NCI-H187 treated with DMSO at 0.1 percent for 48 hours (cell line): Measurements from ENCODE around the gene PODXL.
"Not testable (repeated sequence)": the region's sequence is repeated elsewhere in the genome, so short reads cannot be mapped to it uniquely, and the experiment has no call there.

Source experiments
- DNase-seq: peaks from one replicate; lab custom pipeline; 2025; lab: John Stamatoyannopoulos, UW

The PODXL gene

GRCh38 chr7:131509781-131510180 is 46.6 kb downstream of the PODXL start:
- no peak for DNase-seq

GRCh38 chr7:131508754-131509486 is 47.5 kb downstream of the PODXL start:
- no peak for DNase-seq

DNA sequence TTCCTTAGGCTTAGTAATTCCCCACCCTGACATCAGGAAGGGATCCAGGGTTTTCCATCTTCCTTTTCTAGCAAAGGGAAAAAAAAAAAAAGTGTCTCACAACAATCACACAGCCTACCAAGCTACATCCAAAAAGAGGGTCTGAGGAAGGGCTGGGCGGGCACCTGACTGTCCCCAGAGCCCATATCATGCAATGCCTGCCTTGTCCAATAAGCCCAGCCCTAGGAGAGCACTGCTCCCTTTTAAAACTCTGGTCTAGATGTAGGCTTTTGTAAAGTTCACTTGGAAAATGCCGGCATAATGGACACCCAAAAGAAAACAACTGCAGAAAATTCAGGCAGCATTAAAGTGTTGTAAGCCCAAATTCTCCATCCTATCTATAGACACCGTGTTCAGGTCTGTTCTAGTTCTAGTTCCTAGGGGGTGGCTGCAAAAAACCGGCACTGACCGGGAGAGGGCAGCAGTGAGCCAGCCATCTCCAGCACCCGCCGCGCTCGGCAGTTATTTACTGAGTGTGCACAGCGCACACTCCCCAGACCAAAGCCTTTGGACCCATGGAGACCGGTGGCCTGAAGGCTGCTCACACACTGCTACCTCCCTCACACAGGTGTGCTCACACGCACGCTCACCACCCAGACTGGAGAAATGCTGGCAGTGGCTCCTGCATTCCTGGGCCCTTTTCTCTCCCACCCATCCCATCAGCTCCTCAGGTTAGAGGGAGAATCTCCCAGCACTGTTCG is 48.7 kb downstream of the PODXL start:
- DNase-seq: peak; percentile 32

DNA sequence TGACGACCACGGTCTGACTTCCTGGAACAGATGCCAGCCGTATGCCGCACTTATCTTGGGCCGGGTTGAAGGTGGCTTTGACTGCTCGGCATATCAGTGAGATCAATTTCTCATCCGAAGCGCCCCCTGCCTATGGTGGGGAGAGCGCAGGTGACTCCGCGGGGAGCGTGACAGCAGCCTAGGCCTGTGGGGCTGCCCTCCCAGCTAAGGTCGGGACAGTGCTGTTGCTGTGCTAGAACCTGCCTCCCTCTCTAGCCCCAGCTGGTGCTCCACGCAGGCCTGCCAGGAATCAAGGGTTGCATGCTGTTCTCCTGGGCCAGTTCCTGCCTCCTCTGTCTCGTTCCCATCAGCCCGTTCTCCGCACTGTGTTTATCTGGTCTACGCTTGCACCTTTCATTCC is 49.8 kb downstream of the PODXL start:
- no peak for DNase-seq

DNA sequence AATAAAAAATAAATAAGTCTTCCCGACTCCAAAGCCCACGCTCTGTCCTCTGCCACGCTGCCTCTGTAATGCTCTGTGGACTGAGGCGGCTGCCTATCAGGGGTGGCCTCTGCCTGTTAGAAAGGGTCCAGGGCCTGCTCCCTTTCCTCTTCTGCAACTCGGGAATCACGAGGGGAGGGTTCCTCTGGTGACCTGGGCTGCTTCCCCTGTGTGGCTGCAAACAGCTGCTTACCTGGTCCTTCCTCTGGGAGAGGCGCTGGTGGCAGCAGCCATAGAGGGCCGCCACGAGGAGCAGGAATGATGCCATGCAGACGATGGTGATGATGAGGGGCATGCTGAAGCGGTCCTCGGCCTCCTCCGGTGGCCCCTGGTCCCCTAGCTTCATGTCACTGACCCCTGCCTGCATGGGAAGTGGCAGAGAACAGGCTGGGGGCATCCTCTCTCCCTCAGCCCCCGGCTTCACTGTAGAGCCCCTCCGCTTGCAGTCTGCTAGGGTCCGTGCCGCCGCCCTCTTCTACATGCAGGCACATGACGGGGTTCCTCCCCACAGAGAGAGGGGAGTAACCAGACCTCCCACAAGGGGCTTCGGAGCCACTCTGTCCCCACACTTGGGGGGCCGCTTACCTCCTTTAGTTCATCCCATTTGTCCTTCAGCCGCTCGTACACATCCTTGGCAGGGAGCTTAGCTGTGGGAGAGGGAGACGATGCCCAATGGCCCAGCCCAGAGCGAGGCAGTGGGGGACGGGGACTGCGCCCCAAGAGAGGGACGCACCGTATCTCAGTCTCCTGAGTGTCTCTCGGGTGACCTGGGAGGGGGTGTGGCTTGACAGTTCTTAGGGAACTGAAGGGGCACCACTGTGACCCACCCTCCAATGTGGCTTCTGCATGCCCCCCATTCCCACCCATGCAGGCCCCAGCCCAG is 50.5 kb downstream of the PODXL start:
- DNase-seq: no peak

- DNase-seq: not testable (repeated sequence)
These were observed 51.3 kb downstream of the PODXL start for GRCh38 chr7:131505037-131505620.

DNA sequence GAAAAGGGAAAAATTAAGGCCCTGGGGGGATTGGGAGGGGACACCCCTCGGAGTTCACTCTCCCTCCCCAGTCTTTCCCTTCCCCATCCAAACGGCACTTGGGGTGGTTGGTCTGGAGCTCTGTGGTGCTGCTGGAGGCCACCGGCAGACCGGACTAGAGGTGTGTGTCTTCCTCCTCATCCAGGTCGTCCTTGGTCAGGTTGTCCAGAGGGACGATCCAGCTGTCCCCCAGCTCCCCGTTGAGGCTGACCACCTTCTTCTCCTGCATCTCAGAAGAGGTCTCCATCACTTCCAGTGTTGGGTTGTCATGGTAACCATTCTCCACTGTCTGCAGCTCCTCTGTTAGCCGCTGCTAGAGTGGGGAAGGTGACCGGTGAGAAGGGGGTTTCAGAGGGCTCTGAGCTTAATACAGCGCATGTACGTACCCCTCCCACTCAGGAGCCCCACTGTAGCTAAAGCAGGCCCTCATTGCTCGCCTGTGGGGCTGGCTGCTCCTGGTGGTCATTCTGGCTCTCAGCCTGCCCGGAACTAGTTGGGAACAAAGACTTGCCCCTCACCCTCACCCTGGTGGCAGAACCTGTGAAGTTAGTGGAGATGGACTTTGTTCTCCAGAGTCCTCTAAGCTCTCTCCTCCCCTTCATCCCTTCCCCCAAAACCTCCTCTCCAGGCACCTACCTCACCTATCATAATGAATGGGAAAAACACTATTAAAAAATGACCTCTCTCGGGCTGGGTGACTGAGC is 52.1 kb downstream of the PODXL start:
- no peak for DNase-seq

DNA sequence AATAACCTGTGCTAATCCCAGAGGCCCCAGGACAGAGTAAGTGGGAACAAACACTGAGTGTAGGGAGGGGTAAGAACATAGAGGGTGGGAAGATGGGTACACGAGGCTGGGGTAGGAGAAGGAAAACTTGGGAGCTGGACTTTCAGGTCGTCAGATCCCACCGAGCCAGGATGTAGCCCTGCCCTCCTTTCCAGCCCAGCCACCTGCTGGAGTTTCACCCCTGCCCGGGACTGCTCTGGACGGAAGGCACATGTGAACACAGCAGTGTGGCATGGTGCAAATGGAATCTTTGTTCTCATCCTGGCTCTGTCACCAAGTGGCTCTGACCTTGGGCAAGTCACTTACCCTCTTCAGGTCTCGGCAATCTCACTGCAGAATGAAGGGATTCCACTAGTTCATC is 52.8 kb downstream of the PODXL start:
- DNase-seq: no peak

GRCh38 chr7:131502810-131503508 is 53.5 kb downstream of the PODXL start:
- DNase-seq: no peak

DNA sequence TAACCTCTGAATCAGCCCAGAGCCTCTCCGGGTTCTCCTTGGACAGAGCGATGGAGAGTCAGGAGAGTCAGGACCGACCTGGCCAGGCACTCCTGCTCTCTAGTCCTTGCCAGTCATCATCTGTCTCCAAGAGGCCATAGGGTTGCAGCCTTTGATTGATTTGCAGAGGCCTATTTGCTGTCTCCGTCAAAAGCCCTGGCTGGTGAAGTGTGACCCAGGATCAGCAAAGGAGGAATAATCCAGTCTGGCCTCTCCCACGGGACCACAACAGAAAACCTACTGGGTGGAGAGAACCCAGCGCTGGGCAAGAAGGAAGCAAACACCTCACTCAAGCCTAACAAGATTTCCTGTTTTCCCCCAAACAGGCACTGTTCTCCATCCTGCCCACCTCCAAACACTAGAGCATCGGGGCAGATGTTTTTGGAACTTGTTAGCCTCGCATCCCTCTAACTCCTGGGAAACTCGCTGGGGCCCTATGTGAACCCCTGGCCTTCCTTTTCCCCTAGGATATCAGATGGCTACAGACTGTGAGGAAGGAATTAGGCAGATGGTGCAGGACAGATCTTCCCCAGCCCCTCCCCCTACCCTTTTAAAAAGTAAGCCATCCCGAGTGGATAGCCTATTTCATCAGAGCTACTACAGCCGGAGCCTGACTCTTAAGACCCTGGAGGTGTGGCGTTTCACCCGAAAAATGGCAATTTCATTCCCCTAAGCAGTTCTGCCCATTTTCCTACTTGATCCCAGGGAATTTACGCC is 54.3 kb downstream of the PODXL start:
- DNase-seq: no peak

DNA sequence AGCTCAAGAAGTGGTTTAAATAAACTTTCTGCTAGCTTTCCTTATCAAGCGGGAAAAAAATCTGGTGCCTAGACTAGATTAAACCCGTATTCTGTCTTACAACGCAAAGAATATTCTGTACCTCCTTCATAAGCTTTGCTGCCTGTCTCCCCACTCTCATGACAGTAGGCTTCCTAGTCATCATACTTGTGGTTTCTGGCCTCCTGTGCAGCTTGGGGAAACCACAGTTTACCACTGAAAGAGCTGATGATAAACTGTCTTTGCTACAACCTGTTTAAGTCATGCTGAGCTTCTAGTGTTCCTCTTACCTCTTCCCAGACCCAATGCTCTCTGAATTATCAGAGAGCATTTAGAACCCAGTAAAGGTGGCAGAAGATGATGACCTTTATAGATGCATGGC is 55.0 kb downstream of the PODXL start:
- DNase-seq: no peak

GRCh38 chr7:131500357-131500756 is 56.1 kb downstream of the PODXL start:
- no peak for DNase-seq

DNA sequence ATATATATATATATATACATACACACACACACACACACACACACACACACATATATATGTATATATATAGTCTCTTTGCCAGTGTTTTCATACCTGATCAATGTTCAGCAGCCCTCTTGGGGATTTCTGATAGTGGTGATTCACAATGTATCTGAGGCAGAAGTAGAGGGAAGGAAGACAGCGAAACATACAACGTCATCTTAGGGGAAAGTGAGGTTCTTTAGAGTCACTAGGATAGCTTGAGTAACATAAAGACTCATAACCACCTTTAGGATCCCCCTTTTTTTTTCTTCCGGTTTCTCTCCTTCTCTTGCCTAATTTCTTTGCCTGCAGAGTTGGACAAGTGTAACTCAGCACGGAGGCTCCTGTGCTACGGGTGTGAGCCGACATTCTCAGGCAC is 56.6 kb downstream of the PODXL start:
- no peak for DNase-seq

- no peak for DNase-seq
These were observed 58.1 kb downstream of the PODXL start for GRCh38 chr7:131498237-131498885.

DNA sequence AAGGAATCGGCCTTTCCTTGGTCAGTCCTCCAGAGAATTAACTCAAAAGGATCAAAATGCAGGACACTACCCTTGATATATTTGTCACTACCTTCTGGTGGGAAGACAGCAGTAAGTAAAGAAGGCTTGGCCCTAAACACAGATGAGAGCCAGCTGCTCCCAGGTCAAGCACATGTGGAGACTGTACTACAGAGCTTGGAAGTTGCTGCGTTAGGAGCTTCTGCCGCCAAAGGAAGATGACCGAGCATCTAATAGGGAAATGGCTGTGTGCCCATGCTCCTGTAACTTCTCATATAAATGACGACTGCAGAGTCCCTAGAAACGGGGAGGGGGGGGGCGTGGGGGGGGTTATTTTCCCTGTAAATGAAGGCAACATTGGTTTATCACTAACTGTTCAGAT is 59.0 kb downstream of the PODXL start:
- DNase-seq: no peak

GRCh38 chr7:131495669-131496498 is 60.5 kb downstream of the PODXL start:
- no peak for DNase-seq

- no peak for DNase-seq
These were observed 62.2 kb downstream of the PODXL start for GRCh38 chr7:131494182-131494581.

GRCh38 chr7:131493581-131493980 is 62.8 kb downstream of the PODXL start:
- DNase-seq: no peak

GRCh38 chr7:131493081-131493480 is 63.3 kb downstream of the PODXL start:
- DNase-seq: no peak
